Measurements from ENCODE around the gene EIF4B. TPM values are rescaled to one million over a fixed set of nuclear protein-coding genes. Genes with fewer than 3 reads are reported as not detected.

The EIF4B gene
- total and polyA plus RNA-seq, 2 of the 13 experiments (the other 11 are each of a cell fraction or from before 2014, with no cell fraction given) = 416 to 548 TPM

- TF ChIP-seq ZHX1 (CRISPR knock-in tag; IDR thresholded peaks at IDR 0.05; ENCODE audit: low read depth) (no peak), MEIS2 (CRISPR knock-in tag; IDR thresholded peaks at IDR 0.05) (0 out of 2 replicates have a peak, but pooled peaks have one; percentile 4), ZNF138 (CRISPR knock-in tag; IDR thresholded peaks at IDR 0.05; ENCODE audit: low read depth) (no peak), SP140L (CRISPR knock-in tag; IDR thresholded peaks at IDR 0.05; ENCODE audit: borderline replicate concordance) (no peak), FOXP1 (IDR thresholded peaks at IDR 0.05) (no peak), FOXP1 (CRISPR knock-in tag; IDR thresholded peaks at IDR 0.05) (no peak), ATF1 (CRISPR knock-in tag; IDR thresholded peaks at IDR 0.05) (no peak), NCOA5 (CRISPR knock-in tag; IDR thresholded peaks at IDR 0.05) (no peak), DPF2 (CRISPR knock-in tag; IDR thresholded peaks at IDR 0.05; ENCODE audit: borderline replicate concordance, low read depth) (no peak; the same call in 1 of the 2 replicates), ESRRA (CRISPR knock-in tag; IDR thresholded peaks at IDR 0.05; ENCODE audit: low read depth) (no peak), ZNF354B (CRISPR knock-in tag; IDR thresholded peaks at IDR 0.05) (no peak), TBX3 (IDR thresholded peaks at IDR 0.05; ENCODE audit: borderline replicate concordance) (no peak), ZNF430 (CRISPR knock-in tag; IDR thresholded peaks at IDR 0.05) (no peak), ZNF775 (CRISPR knock-in tag; IDR thresholded peaks at IDR 0.05; ENCODE audit: borderline replicate concordance) (no peak), ZBTB26 (CRISPR knock-in tag; IDR thresholded peaks at IDR 0.05; ENCODE audit: borderline replicate concordance) (no peak), TARDBP (CRISPR knock-in tag; IDR thresholded peaks at IDR 0.05) (0 out of 2 replicates have a peak, but pooled peaks have one; percentile 23), KAT8 (CRISPR knock-in tag; IDR thresholded peaks at IDR 0.05) (0 out of 2 replicates have a peak, but pooled peaks have one; percentile 2), ZNF24 (IDR thresholded peaks at IDR 0.05) (no peak), GLI4 (CRISPR knock-in tag; IDR thresholded peaks at IDR 0.05; ENCODE audit: borderline replicate concordance) (no peak), PRMT3 (CRISPR knock-in tag; IDR thresholded peaks at IDR 0.05; ENCODE audit: borderline replicate concordance, low read depth) (no peak), ZNF503 (CRISPR knock-in tag; IDR thresholded peaks at IDR 0.05) (no peak), NONO (IDR thresholded peaks at IDR 0.05) (no peak), NONO (CRISPR knock-in tag; conservative IDR thresholded peaks at IDR 0.05) (no peak; the same call in 1 of the 2 replicates), SATB2 (CRISPR knock-in tag; IDR thresholded peaks at IDR 0.05) (no peak), FOXO4 (CRISPR knock-in tag; conservative IDR thresholded peaks at IDR 0.05) (no peak)
Observed at GRCh38 chr12:53048780-53049401, 42.6 kb downstream of the EIF4B start (continued).
